ENCODE data around the gene CNOT3.

- TF ChIP-seq POLR2A (IDR thresholded peaks at IDR 0.05) = no peak
- TF ChIP-seq CTCF (IDR thresholded peaks at IDR 0.05) = peak; percentile 71 to 91 (median 84)
Measured at GRCh38 chr19:54168174-54168917, 30.8 kb downstream of the CNOT3 start.

Data from adrenal gland (tissue), 5 donors.